Thyroid gland (tissue), 4 donors: Measurements from ENCODE around the gene NR4A3. TPM values are rescaled to one million over a fixed set of nuclear protein-coding genes. Genes with fewer than 3 reads are reported as not detected.

ENCODE experiments used
- DNase-seq, 2 donors: peaks; one replicate each; pipeline ENCODE4 v3.0.0-alpha.2; 2019
- H3K27ac ChIP-seq, 3 donors: fragments of 200-600 bp; sonication (generic); 1 replicate in 2 of 3; 2 replicates in 1 of 3; pipeline ENCODE4 v1.5.1; 2016 to 2019; ENCODE audit warnings: mild to moderate bottlenecking in 1 of 3, moderate library complexity in 1 of 3
- H3K27me3 ChIP-seq: fragments of 200-600 bp; sonication (generic); one replicate; pipeline ENCODE4 v1.5.1; 2019
- H3K36me3 ChIP-seq, 2 donors: fragments of 200-600 bp; sonication (generic); one replicate each; pipeline ENCODE4 v1.5.1; 2016 to 2019
- H3K4me1 ChIP-seq, 2 donors: fragments of 200-600 bp; sonication (generic); one replicate each; pipeline ENCODE4 v1.5.1; 2017 to 2019
- H3K4me3 ChIP-seq, 3 donors: fragments of 200-600 bp; sonication (generic); replicated peaks in 1 of 3; 1 replicate in 2 of 3; 2 replicates in 1 of 3; pipeline ENCODE4 v1.5.1; 2016; ENCODE audit warnings: mild to moderate bottlenecking in 1 of 3
- H3K9me3 ChIP-seq: fragments of 200-600 bp; sonication (generic); one replicate; pipeline ENCODE4 v1.5.1; 2017
- CTCF ChIP-seq, 6 experiments: fragments of 200-600 bp in 3 of 6; fragments of 450-650 bp in 3 of 6; sonication (generic) in 3 of 6; IDR thresholded peaks; one replicate each; pipeline ENCODE4 v1.5.1; 2016 to 2019; ENCODE audit warnings: antibody characterized with exemption in 6 of 6, mild to moderate bottlenecking in 2 of 6, inconsistent platforms in 1 of 6, moderate library complexity in 1 of 6
- POLR2A ChIP-seq, 2 donors: fragments of 450-650 bp; IDR thresholded peaks; one replicate each; pipeline ENCODE4 v1.6.1; 2017; ENCODE audit warnings: antibody characterized with exemption in 2 of 2, mild to moderate bottlenecking in 2 of 2, moderate library complexity in 1 of 2
- WGBS, 2 donors: methylation state at CpG; one replicate each; pipeline ENCODE4 v1.1.5; 2017; 5-methylcytosine and 5-hydroxymethylcytosine counted together
- intact Hi-C: fragments of 100-400 bp; cut with DNase I; formaldehyde crosslinking; loops from one replicate; pipeline ENCODE4 v1.15.1; 2023
- total RNA-seq, 4 donors: library from RNA; depleted of rRNA; stranded (reverse); fragments of >200 nt; gene quantifications; one replicate each; pipeline ENCODE4 v1.2.3, GENCODE V29; 2016

Gene NR4A3
- total RNA-seq, 4 donors from 2014 or later, result 1.7 to 4.8 (median 2.3) TPM

DNA sequence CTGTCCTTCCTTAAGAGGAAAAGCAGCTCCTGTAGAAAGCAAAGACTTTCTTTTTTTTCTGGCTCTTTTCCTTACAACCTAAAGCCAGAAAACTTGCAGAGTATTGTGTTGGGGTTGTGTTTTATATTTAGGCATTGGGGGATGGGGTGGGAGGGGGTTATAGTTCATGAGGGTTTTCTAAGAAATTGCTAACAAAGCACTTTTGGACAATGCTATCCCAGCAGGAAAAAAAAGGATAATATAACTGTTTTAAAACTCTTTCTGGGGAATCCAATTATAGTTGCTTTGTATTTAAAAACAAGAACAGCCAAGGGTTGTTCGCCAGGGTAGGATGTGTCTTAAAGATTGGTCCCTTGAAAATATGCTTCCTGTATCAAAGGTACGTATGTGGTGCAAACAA lies 42.3 kb downstream of the NR4A3 start:
- H3K4me3 ChIP-seq, result no peak overlapping the region
- H3K27ac ChIP-seq, result no peak overlapping the region
- no peaks in the 10 kb centered on the region for H3K27me3 ChIP-seq
- 92% methylated on average over 2 of the region's 2 CpGs for WGBS, 2 donors
- TF ChIP-seq CTCF (IDR thresholded peaks at IDR 0.05) (no peak), POLR2A (IDR thresholded peaks at IDR 0.05) (no peak)
- no peaks in the 10 kb centered on the region for H3K36me3 ChIP-seq
- H3K9me3 ChIP-seq, result no peaks in the 10 kb centered on the region
- no peak for DNase-seq
- peaks cover 0 to 5% of the 10 kb centered on the region in 2 donors for H3K4me1 ChIP-seq
- intact Hi-C loops, result no loop called here

- Histone ChIP-seq H3K27me3 (no peaks in the 10 kb centered on the region), H3K27ac (no peak overlapping the region), H3K4me3 (no peak overlapping the region), H3K36me3 (no peaks in the 10 kb centered on the region), H3K4me1 (no peaks in the 10 kb centered on the region), H3K9me3 (no peaks in the 10 kb centered on the region)
- 85% methylated on average over 2 of the region's 2 CpGs for WGBS, 2 donors
- intact Hi-C loops, result no loop called here
- TF ChIP-seq POLR2A (IDR thresholded peaks at IDR 0.05), result no peak
- no peak for TF ChIP-seq CTCF (IDR thresholded peaks at IDR 0.05)
- DNase-seq, result no peak
These were observed 44.7 kb downstream of the NR4A3 start for GRCh38 chr9:99866398-99866797.

DNA sequence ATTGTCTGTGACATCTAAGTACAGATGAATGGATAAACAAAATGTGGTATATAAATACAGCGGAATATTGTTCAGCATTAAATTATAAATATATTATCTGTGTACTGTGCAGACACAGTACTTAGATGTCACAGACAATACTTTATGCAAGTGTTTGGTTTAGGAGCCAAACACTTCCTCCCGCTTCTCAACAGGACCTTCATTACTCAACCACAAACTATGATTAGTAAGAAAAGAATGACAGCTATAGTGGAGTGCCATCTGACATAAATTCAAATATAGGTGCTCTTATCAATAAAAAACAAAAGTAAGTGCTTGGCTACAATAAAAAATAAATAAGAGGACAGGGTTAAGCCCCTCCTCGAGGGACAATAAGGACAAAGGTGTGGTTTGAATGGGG lies 45.9 kb downstream of the NR4A3 start:
- Histone ChIP-seq H3K27ac (no peak overlapping the region), H3K36me3 (no peaks in the 10 kb centered on the region), H3K4me3 (no peak overlapping the region), H3K4me1 (no peaks in the 10 kb centered on the region), H3K27me3 (no peaks in the 10 kb centered on the region), H3K9me3 (no peaks in the 10 kb centered on the region)
- DNase-seq, result no peak
- TF ChIP-seq CTCF (IDR thresholded peaks at IDR 0.05) (no peak), POLR2A (IDR thresholded peaks at IDR 0.05) (no peak)
- intact Hi-C loops, result no loop called here
- WGBS, 2 donors, result 70 to 80% methylated on average over 3 of the region's 3 CpGs

- H3K27ac ChIP-seq, result no peak overlapping the region
- TF ChIP-seq CTCF (IDR thresholded peaks at IDR 0.05) (no peak), POLR2A (IDR thresholded peaks at IDR 0.05) (no peak)
These were observed 46.3 kb downstream of the NR4A3 start for GRCh38 chr9:99867968-99868367.

DNA sequence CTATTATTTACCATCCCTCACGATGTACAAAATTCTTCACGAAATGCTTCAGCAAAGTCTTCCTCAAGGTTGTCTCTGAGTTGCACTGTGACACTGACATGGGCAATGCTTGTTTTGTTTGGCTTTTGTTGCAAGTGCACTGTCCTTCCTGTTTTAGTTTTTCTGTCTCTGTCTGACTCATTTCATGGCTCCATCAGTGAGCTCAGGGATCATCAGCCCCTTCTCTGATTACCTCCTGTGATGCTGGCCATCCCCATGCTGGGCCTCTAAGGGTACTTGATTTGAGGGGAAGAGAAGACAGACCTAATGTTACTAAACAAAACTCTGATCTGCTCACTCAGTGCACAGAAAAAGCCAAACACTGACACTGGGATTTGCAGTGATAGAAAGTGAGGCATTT lies 47.2 kb downstream of the NR4A3 start:
- intact Hi-C loops, result no loop called here
- H3K4me1 ChIP-seq, result no peaks in the 10 kb centered on the region
- no peak for DNase-seq
- H3K27me3 ChIP-seq, result no peaks in the 10 kb centered on the region
- no peaks in the 10 kb centered on the region for H3K9me3 ChIP-seq
- TF ChIP-seq POLR2A (IDR thresholded peaks at IDR 0.05), result no peak
- no peak for TF ChIP-seq CTCF (IDR thresholded peaks at IDR 0.05)
- 89 to 93% methylated on average over 2 of the region's 2 CpGs for WGBS, 2 donors
- H3K4me3 ChIP-seq, result no peak overlapping the region
- H3K27ac ChIP-seq, result no peak overlapping the region
- no peaks in the 10 kb centered on the region for H3K36me3 ChIP-seq

More at GRCh38 chr9:99867968-99868367, 46.3 kb downstream of the NR4A3 start:
- H3K4me3 ChIP-seq, result no peak overlapping the region
- H3K9me3 ChIP-seq, result no peaks in the 10 kb centered on the region
- no peak for DNase-seq
- no peaks in the 10 kb centered on the region for H3K36me3 ChIP-seq
- no peaks in the 10 kb centered on the region for H3K27me3 ChIP-seq
- H3K4me1 ChIP-seq, result no peaks in the 10 kb centered on the region
- intact Hi-C loops, result no loop called here
